ENCODE results near the gene NDUFS3. TPM values are rescaled to one million over a fixed set of nuclear protein-coding genes. Genes with fewer than 3 reads are reported as not detected.
A peak's percentile ranks its signal among the peaks of the same experiment; 100 is the strongest.

NDUFS3 gene
- total and polyA plus RNA-seq, 2 of the 13 experiments (the other 11 are each of a cell fraction or from before 2014, with no cell fraction given) = 151 to 184 TPM

- no peak for TF ChIP-seq ZUFSP (CRISPR knock-in tag; IDR thresholded peaks at IDR 0.05; ENCODE audit: borderline replicate concordance)
- peak; percentile 45; the same call in 1 of the 2 replicates for TF ChIP-seq TRAFD1 (CRISPR knock-in tag; IDR thresholded peaks at IDR 0.05; ENCODE audit: borderline replicate concordance)
- TF ChIP-seq ZNF580 (CRISPR knock-in tag; IDR thresholded peaks at IDR 0.05; ENCODE audit: borderline replicate concordance, low read depth) = peak; percentile 98
- TF ChIP-seq ZFP90 (CRISPR knock-in tag; IDR thresholded peaks at IDR 0.05; ENCODE audit: borderline replicate concordance) = no peak; the same call in 1 of the 2 replicates
- TF ChIP-seq SMAD9 (CRISPR knock-in tag; IDR thresholded peaks at IDR 0.05) = peak; percentile 71
- TF ChIP-seq MXD4 (CRISPR knock-in tag; IDR thresholded peaks at IDR 0.05) = peak; percentile 65; the same call in 1 of the 2 replicates
- TF ChIP-seq GZF1 (CRISPR knock-in tag; IDR thresholded peaks at IDR 0.05) = no peak
- TF ChIP-seq ZNF557 (CRISPR knock-in tag; IDR thresholded peaks at IDR 0.05) = peak; percentile 20; the same call in 1 of the 2 replicates
- TF ChIP-seq MED1 (CRISPR knock-in tag; IDR thresholded peaks at IDR 0.05) = peak; percentile 76
- TF ChIP-seq ZNF576 (CRISPR knock-in tag; IDR thresholded peaks at IDR 0.05) = peak; percentile 61; the same call in 1 of the 2 replicates
- TF ChIP-seq REXO4 (CRISPR knock-in tag; IDR thresholded peaks at IDR 0.05; ENCODE audit: borderline replicate concordance) = peak; percentile 62; the same call in 1 of the 2 replicates
- TF ChIP-seq ZNF101 (CRISPR knock-in tag; IDR thresholded peaks at IDR 0.05; ENCODE audit: borderline replicate concordance, low read depth) = no peak
- 0 out of 2 replicates have a peak, but pooled peaks have one; percentile 54 for TF ChIP-seq GFI1 (CRISPR knock-in tag; IDR thresholded peaks at IDR 0.05; ENCODE audit: borderline replicate concordance)
- TF ChIP-seq SNAPC2 (CRISPR knock-in tag; IDR thresholded peaks at IDR 0.05) = peak; percentile 89
- TF ChIP-seq FOXO4 (CRISPR knock-in tag; conservative IDR thresholded peaks at IDR 0.05) = peak; percentile 79; the same call in 1 of the 2 replicates
- peak; percentile 93 for TF ChIP-seq ARID2 (CRISPR knock-in tag; IDR thresholded peaks at IDR 0.05; ENCODE audit: borderline replicate concordance)
- TF ChIP-seq GRHL1 (CRISPR knock-in tag; conservative IDR thresholded peaks at IDR 0.05) = no peak; the same call in 1 of the 2 replicates
Observed at GRCh38 chr11:47578524-47579494, at the start of gene NDUFS3, which contains the start of gene KBTBD4 (continued).

Data from HepG2 (cell line).